GM18520 (cell line): ENCODE measurements around the gene HMGCLL1.

Experiments used
- ATAC-seq: cut with Tn5 transposase; IDR thresholded peaks from one replicate; pipeline ENCODE4 v1.9.1; 2021; ENCODE audit not compliant: unreplicated experiment

The HMGCLL1 gene

GRCh38 chr6:55536391-55536956, 42.5 kb downstream of the HMGCLL1 start:
- ATAC-seq: no peak

- ATAC-seq: no peak
Measured at GRCh38 chr6:55531496-55531895, 47.5 kb downstream of the HMGCLL1 start.

GRCh38 chr6:55530931-55531330, 48.1 kb downstream of the HMGCLL1 start:
- ATAC-seq: no peak

GRCh38 chr6:55528624-55529023, 50.4 kb downstream of the HMGCLL1 start:
- peak; percentile 65 for ATAC-seq

GRCh38 chr6:55524441-55524840, 54.6 kb downstream of the HMGCLL1 start:
- ATAC-seq: no peak

- ATAC-seq: no peak
Measured at GRCh38 chr6:55518529-55519060, 60.4 kb downstream of the HMGCLL1 start.

GRCh38 chr6:55516736-55517135, 62.3 kb downstream of the HMGCLL1 start:
- no peak for ATAC-seq

GRCh38 chr6:55512904-55513303, 66.1 kb downstream of the HMGCLL1 start:
- no peak for ATAC-seq

- ATAC-seq: no peak
Measured at GRCh38 chr6:55511122-55511800, 67.7 kb downstream of the HMGCLL1 start.

- ATAC-seq: no peak
Measured at GRCh38 chr6:55499591-55499990, 79.4 kb downstream of the HMGCLL1 start.

- no peak for ATAC-seq
Measured at GRCh38 chr6:55497694-55498093, 81.3 kb downstream of the HMGCLL1 start.

- ATAC-seq: no peak
Measured at GRCh38 chr6:55496201-55496600, 82.8 kb downstream of the HMGCLL1 start.

- no peak for ATAC-seq
Measured at GRCh38 chr6:55495277-55495676, 83.7 kb downstream of the HMGCLL1 start.

GRCh38 chr6:55494411-55494810, 84.6 kb downstream of the HMGCLL1 start:
- no peak for ATAC-seq

- ATAC-seq: no peak
Measured at GRCh38 chr6:55492259-55492658, 86.7 kb downstream of the HMGCLL1 start.

GRCh38 chr6:55490871-55491270, 88.1 kb downstream of the HMGCLL1 start:
- ATAC-seq: no peak

- ATAC-seq: no peak
Measured at GRCh38 chr6:55474382-55474781, 104.6 kb downstream of the HMGCLL1 start.

GRCh38 chr6:55473722-55474121, 105.3 kb downstream of the HMGCLL1 start:
- no peak for ATAC-seq

GRCh38 chr6:55469951-55470366, 109.0 kb downstream of the HMGCLL1 start:
- ATAC-seq: no peak

GRCh38 chr6:55456016-55456415, 123.0 kb downstream of the HMGCLL1 start:
- no peak for ATAC-seq

- no peak for ATAC-seq
Measured at GRCh38 chr6:55450005-55450404, 129.0 kb downstream of the HMGCLL1 start.

- no peak for ATAC-seq
Measured at GRCh38 chr6:55449225-55449624, 129.8 kb downstream of the HMGCLL1 start.

- ATAC-seq: no peak
Measured at GRCh38 chr6:55448451-55448850, 130.5 kb downstream of the HMGCLL1 start.
